Stimulated activated CD8-positive, alpha-beta memory T cell treated with anti-CD3 and anti-CD28 coated beads, Interleukin-15, amount 100 ng/mL, for 4 hours (primary cell): ENCODE measurements around the gene GEMIN4.
"Not testable (repeated sequence)": the region's sequence is repeated elsewhere in the genome, so short reads cannot be mapped to it uniquely, and the experiment has no call there.

Experiments
- DNase-seq, 2 donors: peaks; one replicate each; pipeline ENCODE4 v3.0.0-alpha.2; 2020; ENCODE audit warnings: low read depth in 2 of 2

GEMIN4 gene

GRCh38 chr17:778096-778495 is 26.0 kb upstream of the GEMIN4 start:
- DNase-seq = no peak

GRCh38 chr17:774313-774584 is 22.2 kb upstream of the GEMIN4 start:
- DNase-seq = no peak

- DNase-seq = no peak
Observed at GRCh38 chr17:773467-774312, 21.6 kb upstream of the GEMIN4 start.

GRCh38 chr17:773016-773415 is 21.0 kb upstream of the GEMIN4 start:
- DNase-seq = no peak

GRCh38 chr17:767076-767475 is 15.0 kb upstream of the GEMIN4 start:
- no peak for DNase-seq

GRCh38 chr17:760371-760770 is 8.3 kb upstream of the GEMIN4 start:
- no peak for DNase-seq

GRCh38 chr17:759964-760363 is 7.9 kb upstream of the GEMIN4 start:
- no peak for DNase-seq

GRCh38 chr17:756010-756567 is 4.0 kb upstream of the GEMIN4 start:
- not testable (repeated sequence) for DNase-seq

- not testable (repeated sequence) for DNase-seq
Observed at GRCh38 chr17:755319-755961, 3.4 kb upstream of the GEMIN4 start.

- DNase-seq = no peak
Observed at GRCh38 chr17:753418-753817, 1.4 kb upstream of the GEMIN4 start.

GRCh38 chr17:752620-753219 is 656 bp upstream of the GEMIN4 start:
- DNase-seq = peak in 1 of 2 donors; percentile 14

- peak; percentile 16 to 32 for DNase-seq
Observed at GRCh38 chr17:751269-752001, 629 bp downstream of the GEMIN4 start.

GRCh38 chr17:750431-751037 is 1.5 kb downstream of the GEMIN4 start:
- no peak for DNase-seq

- DNase-seq = not testable (repeated sequence)
Observed at GRCh38 chr17:749359-749758, 2.7 kb downstream of the GEMIN4 start.

GRCh38 chr17:748604-749003 is 3.5 kb downstream of the GEMIN4 start:
- not testable (repeated sequence) for DNase-seq

GRCh38 chr17:746783-747629 is 5.1 kb downstream of the GEMIN4 start:
- DNase-seq = no peak

- DNase-seq = no peak
Observed at GRCh38 chr17:746181-746580, 5.9 kb downstream of the GEMIN4 start.

- DNase-seq = no peak
Observed at GRCh38 chr17:745406-745805, 6.7 kb downstream of the GEMIN4 start.

- no peak for DNase-seq
Observed at GRCh38 chr17:744937-745336, 7.1 kb downstream of the GEMIN4 start.

- no peak for DNase-seq
Observed at GRCh38 chr17:743139-743538, 8.9 kb downstream of the GEMIN4 start.
